ENCODE data around the gene ROCK2.
"Not testable (repeated sequence)": the region's sequence is repeated elsewhere in the genome, so short reads cannot be mapped to it uniquely, and the experiment has no call there.

Gene ROCK2

GRCh38 chr2:11264818-11265217 lies 79.6 kb downstream of the ROCK2 start:
- no peak for DNase-seq (ENCODE audit: low spot score)

GRCh38 chr2:11264007-11264406 lies 80.4 kb downstream of the ROCK2 start:
- DNase-seq (ENCODE audit: low spot score): no peak

DNA sequence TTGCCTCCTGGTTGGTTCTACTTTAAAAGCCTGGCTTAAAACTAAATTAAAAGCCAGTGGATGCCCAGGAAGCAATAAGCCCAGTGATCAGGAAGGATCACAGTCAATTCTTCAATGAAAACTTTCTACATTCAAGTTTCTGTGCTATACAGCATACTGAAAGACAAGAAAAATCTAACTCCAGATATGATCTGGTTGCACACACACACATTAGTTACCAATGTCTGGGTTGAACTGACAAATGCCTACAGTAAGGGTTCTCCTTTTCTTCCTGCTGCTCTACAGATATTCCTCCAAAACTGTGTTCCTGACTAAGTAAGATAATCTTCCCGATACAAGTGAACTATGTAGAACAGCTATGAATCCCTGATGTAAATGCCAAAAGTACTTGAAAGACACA lies 81.3 kb downstream of the ROCK2 start:
- DNase-seq (ENCODE audit: low spot score): no peak

- DNase-seq (ENCODE audit: low spot score): not testable (repeated sequence)
Observed at GRCh38 chr2:11262438-11262837, 82.0 kb downstream of the ROCK2 start.

- not testable (repeated sequence) for DNase-seq (ENCODE audit: low spot score)
Observed at GRCh38 chr2:11261564-11261963, 82.9 kb downstream of the ROCK2 start.

DNA sequence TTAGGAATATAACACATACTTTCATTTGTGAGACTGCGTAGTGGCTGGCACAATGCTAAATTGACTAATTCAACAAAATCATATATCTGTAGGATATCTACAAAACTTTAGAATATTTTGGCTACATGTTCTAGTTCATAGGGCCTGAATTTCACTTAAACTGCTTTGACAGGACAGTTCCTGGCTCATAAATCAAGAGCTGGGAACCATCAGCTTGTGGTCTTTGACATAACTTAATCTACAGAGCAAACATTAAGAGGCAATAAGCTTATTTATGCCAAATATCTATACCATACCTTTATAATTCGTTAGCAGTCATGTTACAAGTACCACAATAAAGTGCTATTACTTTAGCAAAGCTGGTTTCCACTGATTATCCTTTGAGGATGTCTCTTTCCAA lies 83.5 kb downstream of the ROCK2 start:
- no peak for DNase-seq (ENCODE audit: low spot score)

DNA sequence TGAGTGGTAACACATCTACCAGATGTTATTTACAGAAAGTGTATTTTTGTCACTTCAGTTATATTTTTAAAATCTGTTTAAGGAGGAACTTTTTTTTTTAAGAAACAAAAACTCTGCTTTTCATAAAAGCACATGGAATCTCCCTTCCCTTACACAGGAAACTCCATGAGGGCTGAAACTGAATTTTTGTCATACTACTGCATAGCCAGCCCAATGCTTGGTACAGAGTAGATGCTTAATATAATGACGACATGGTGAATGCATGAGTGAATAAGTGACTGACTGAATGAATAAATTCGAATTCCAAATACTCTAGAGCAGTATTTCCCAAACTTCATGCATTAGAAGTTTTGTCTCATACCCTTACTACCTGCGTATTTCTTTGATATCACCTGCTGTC lies 86.5 kb downstream of the ROCK2 start:
- no peak for DNase-seq (ENCODE audit: low spot score)

- no peak for DNase-seq (ENCODE audit: low spot score)
Observed at GRCh38 chr2:11257078-11257477, 87.4 kb downstream of the ROCK2 start.

- no peak for DNase-seq (ENCODE audit: low spot score)
Observed at GRCh38 chr2:11256166-11256565, 88.3 kb downstream of the ROCK2 start.

DNA sequence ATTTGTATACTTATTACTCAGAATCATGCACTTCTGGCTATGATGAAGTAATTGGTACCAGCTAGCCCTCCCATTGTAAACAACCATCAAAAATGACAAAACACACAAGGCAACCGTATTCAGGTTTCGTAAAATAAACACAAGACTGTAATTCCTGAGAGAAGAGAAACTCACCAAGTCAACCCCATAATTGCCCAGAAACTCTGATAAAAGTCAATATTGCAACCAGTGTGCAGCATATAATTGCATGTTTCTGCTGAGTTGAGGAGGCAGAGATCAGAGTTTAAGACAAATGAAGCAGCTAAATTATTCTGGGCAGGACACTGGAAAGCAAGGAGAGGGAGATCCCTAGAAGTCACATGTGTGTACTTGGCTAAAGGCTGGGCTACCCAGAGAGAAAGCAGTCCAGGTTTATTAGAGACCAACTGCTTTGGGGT lies 90.3 kb downstream of the ROCK2 start:
- DNase-seq (ENCODE audit: low spot score): no peak

DNA sequence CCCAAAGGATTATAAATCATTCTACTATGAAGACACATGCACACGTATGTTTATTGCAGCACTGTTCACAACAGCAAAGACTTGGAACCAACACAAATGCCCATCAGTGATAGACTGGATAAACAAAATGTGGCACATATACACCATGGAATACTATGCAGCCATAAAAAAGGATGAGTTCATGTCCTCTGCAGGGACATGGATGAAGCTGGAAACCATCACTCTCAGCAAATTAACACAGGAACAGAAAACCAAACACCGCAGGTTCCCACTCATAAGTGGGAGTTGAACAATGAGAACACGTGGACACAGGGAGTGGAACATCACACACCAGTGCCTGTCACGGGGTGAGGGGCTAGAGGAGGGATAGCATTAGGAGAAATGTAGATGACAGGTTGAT lies 92.0 kb downstream of the ROCK2 start:
- not testable (repeated sequence) for DNase-seq (ENCODE audit: low spot score)

GRCh38 chr2:11250400-11251196 lies 93.8 kb downstream of the ROCK2 start:
- no peak for DNase-seq (ENCODE audit: low spot score)

GRCh38 chr2:11245322-11245721 lies 99.1 kb downstream of the ROCK2 start:
- DNase-seq (ENCODE audit: low spot score): no peak

GRCh38 chr2:11244091-11244826 lies 100.2 kb downstream of the ROCK2 start:
- DNase-seq (ENCODE audit: low spot score): no peak

DNA sequence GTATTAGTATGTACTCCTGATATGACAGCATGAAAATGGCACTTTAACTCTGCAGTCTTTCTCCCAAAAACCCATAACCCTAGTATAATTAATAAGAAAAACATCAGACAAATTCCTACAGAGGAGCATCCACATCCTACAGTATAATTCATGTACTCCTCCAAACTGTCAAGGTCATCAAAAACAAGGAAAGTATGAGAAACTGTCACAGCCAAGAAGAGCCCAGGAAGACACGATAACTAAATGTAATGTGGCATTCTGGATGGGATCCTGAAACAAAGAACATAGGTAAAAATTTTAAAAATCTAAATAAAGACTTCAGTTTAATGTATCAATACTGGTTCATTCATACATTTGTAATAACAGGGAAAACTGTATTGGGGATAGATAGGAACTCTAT lies 100.9 kb downstream of the ROCK2 start:
- DNase-seq (ENCODE audit: low spot score): no peak

DNA sequence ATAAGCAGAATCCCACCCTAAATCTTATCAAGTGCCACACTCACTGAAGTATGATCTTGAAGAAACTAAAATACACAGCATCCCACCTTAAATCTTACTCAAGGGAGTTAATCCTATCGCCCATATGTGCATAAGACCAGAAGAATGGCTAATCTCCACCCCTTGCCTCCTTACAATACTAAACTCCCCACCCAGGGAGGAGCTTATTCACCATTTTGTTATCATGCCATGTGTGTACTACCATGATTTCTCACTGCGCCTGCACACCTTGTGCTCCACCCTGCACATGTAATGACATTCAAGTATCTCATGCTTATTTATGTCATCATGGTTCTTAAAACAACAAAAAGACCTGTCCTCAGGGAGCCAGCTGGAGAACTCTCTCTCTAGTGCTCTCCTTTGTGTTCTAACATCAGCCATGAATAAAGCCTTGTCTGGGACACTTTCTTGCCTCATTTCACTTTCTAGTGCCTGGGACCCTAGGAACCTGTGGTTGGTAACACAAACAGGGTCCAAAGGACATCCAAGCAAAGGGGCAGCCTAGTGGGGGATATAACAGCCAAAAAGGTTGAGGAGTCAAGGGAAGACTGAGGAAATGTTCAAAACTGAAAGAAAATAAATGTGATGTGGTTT lies 101.8 kb downstream of the ROCK2 start:
- DNase-seq (ENCODE audit: low spot score): no peak

GRCh38 chr2:11241412-11242203 lies 102.8 kb downstream of the ROCK2 start:
- DNase-seq (ENCODE audit: low spot score): no peak

- no peak for DNase-seq (ENCODE audit: low spot score)
Observed at GRCh38 chr2:11239666-11240462, 104.6 kb downstream of the ROCK2 start.

- DNase-seq (ENCODE audit: low spot score): no peak
Observed at GRCh38 chr2:11239147-11239546, 105.3 kb downstream of the ROCK2 start.

DNA sequence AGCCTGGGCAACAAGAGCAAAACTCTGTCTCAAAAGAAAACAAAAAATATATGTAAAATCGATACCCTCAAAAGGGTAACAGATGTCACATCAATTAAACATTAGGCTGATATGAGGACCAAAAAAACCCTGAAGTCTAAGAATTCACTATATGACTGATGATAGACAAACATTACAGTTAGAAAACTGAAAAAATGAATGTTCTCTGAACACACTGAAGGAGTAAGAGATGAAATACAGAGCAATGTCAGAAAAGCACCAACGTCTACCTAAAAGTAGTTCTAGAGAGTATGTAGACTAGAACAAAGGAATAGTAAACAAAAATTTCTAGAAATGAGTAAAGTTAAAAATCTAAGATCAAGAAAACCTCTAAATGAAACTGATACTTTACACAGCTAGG lies 107.3 kb downstream of the ROCK2 start:
- no peak for DNase-seq (ENCODE audit: low spot score)

DNA sequence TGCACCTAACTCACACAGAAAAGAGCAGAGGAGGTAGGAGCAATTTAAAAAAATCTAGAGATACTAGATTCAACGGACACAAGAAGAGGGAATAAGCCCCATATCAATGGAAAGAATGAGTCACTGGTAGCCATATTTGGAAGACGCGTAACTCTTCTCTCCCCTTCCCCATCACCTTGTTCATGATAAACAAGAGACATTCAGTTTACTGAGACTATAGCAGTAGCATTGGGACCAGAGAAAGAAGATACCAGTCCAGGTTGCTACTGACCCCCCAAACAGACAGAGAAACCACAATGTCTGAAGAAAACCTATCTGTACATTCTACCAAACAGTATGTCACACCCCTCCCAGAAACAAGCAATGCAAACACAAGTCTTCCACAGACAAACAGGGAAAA lies 108.1 kb downstream of the ROCK2 start:
- DNase-seq (ENCODE audit: low spot score): no peak

Measured in Ammon's horn (tissue), 1 donor.